ENCODE measurements around the gene ATAD3A. TPM values are rescaled to one million over a fixed set of nuclear protein-coding genes. Genes with fewer than 3 reads are reported as not detected.
"Not testable (repeated sequence)": the region's sequence is repeated elsewhere in the genome, so short reads cannot be mapped to it uniquely, and the experiment has no call there.

Gene ATAD3A
- total RNA-seq, 2 donors from 2014 or later, result 15.8 to 20.8 TPM

DNA sequence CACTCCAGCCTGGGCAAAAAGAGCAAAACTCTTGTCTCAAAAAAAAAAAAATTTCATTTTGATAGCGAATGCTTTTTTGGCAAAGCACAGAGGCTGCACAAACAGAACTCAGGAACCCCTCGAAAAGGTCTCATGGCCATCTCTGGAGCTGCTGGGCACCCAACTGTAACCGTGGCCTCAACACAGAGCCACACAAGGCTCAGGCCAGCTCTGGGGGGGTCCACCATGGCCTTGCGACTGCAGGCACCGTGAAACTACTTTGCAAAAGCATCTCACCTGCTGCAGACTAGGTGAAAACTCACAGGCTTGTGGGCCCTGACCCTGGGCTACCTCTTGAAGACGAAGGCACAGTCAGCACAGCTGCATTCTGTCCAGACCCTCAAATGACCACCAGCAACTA lies 44.5 kb downstream of the ATAD3A start:
- Histone ChIP-seq H3K36me3 (replicated peaks in 1 of 2; ENCODE audit: insufficient read depth in 1 of 2, low read depth in 2 of 2) (peaks cover 0 to 2% of the 10 kb centered on the region in 2 donors), H3K27me3 (no peaks in the 10 kb centered on the region), H3K27ac (no peak overlapping the region), H3K4me3 (no peak overlapping the region), H3K9me3 (no peaks in the 10 kb centered on the region), H3K4me1 (peaks cover 4% of the 10 kb centered on the region)
- 80 to 87% methylated on average over 6 of the region's 6 CpGs for WGBS, 2 donors
- DNase-seq, result no peak
- TF ChIP-seq, protein P1, sequence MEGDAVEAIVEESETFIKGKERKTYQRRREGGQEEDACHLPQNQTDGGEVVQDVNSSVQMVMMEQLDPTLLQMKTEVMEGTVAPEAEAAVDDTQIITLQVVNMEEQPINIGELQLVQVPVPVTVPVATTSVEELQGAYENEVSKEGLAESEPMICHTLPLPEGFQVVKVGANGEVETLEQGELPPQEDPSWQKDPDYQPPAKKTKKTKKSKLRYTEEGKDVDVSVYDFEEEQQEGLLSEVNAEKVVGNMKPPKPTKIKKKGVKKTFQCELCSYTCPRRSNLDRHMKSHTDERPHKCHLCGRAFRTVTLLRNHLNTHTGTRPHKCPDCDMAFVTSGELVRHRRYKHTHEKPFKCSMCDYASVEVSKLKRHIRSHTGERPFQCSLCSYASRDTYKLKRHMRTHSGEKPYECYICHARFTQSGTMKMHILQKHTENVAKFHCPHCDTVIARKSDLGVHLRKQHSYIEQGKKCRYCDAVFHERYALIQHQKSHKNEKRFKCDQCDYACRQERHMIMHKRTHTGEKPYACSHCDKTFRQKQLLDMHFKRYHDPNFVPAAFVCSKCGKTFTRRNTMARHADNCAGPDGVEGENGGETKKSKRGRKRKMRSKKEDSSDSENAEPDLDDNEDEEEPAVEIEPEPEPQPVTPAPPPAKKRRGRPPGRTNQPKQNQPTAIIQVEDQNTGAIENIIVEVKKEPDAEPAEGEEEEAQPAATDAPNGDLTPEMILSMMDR (IDR thresholded peaks at IDR 0.05), result no peak
- TF ChIP-seq POLR2A (IDR thresholded peaks at IDR 0.05), result no peak
- intact Hi-C loops (cut with DNase I), result no loop called here
- no peak for ATAC-seq

DNA sequence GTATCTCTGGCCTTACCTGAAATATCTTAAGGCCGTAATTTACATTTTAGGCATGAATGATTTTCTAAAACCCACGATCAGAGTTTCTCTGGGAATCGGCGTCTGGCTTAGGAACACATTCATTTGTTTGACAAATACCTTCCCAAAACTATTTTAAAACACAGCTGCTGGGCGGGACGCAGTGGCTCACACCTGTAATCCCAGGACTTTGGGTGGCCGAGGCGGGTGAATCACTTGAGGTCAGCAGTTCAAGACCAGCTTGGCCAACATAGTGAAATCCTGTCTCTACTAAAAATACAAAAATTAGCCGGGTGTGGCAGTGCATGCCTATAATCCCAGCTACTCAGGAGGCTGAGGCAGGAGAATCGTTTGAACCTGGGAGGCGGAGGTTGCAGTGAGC lies 45.0 kb downstream of the ATAD3A start:
- H3K4me1 ChIP-seq; H3K4me3 ChIP-seq; DNase-seq; H3K36me3 ChIP-seq (replicated peaks in 1 of 2; ENCODE audit: insufficient read depth in 1 of 2, low read depth in 2 of 2); H3K27ac ChIP-seq; H3K9me3 ChIP-seq; H3K27me3 ChIP-seq; intact Hi-C loops (cut with DNase I); ATAC-seq: not testable (repeated sequence)
- WGBS, 2 donors, result 93% methylated on average over 8 to 11 of the region's 11 CpGs

DNA sequence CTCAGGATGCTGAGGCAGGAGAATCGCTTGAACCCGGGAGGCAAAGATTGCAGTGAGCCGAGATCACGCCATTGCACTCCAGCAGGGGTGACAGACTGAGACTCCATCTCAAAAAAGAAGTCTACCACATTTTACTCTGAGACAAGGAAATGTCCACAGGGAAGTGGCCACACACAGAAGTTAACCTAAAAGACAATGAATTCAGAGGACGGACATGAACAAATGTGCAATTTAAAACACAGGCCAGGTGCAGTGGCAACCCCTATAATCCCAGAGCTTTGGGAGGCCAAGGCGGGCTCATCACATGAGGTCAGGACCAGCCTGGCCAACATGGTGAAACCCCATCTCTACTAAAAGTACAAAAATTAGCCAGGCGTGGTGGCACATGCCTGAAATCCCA lies 45.7 kb downstream of the ATAD3A start:
- WGBS, 2 donors, result 90 to 98% methylated on average over 7 of the region's 7 CpGs
- H3K36me3 ChIP-seq (replicated peaks in 1 of 2; ENCODE audit: insufficient read depth in 1 of 2, low read depth in 2 of 2); H3K4me1 ChIP-seq; ATAC-seq; H3K9me3 ChIP-seq; intact Hi-C loops (cut with DNase I); H3K27me3 ChIP-seq; H3K27ac ChIP-seq; H3K4me3 ChIP-seq; DNase-seq: not testable (repeated sequence)

DNA sequence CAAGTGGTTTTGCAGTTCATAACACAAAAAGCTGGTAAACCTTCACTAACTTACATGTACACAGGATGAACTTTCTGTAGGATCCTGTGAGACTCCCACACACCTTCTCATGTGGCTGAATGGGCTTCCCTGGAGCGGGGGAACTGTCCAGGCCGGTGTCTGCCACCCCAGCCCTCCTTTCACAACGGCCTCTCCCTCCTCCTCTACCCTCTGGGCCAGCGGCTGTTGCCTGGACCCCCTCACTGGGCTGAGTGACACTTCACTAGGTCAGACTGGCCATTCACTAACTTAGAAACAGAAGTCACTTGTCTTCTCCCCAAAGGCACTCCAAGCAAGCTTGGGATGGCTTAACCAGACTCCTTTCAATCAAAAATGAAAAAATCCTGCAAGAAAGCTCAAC lies 46.6 kb downstream of the ATAD3A start:
- ATAC-seq, result no peak
- TF ChIP-seq, protein P1 (IDR thresholded peaks at IDR 0.05), result no peak
- TF ChIP-seq POLR2A (IDR thresholded peaks at IDR 0.05), result no peak
- peaks cover 0 to 13% of the 10 kb centered on the region in 2 donors for H3K36me3 ChIP-seq (replicated peaks in 1 of 2; ENCODE audit: insufficient read depth in 1 of 2, low read depth in 2 of 2)
- no peak for DNase-seq
- H3K27me3 ChIP-seq, result no peaks in the 10 kb centered on the region
- intact Hi-C loops (cut with DNase I), result no loop called here
- whole genome bisulfite sequencing, 2 donors, result 71 to 82% methylated on average over 4 of the region's 4 CpGs
- no peaks in the 10 kb centered on the region for H3K9me3 ChIP-seq
- H3K4me3 ChIP-seq, result no peak overlapping the region
- no peaks in the 10 kb centered on the region for H3K4me1 ChIP-seq
- no peak overlapping the region for H3K27ac ChIP-seq

DNA sequence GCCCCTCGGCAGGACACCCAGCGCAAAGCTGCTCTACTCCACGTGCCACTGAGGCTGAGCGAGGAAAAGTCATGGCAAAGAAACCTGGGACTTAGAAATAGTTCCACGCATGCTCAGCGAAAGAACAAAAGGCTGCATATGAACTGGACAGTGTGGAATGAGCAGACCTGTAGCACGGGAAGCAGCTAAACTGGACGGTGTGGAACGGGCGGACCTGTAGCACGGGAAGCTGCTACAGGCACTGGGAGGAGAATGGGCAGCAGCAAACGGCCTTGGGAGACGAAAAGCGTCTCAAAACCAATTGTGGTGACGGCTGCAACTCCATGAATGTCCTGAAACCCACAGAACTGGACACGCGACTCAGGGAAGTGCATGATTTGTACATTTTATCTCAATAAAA lies 47.1 kb downstream of the ATAD3A start:
- Histone ChIP-seq H3K27me3 (no peaks in the 10 kb centered on the region), H3K4me1 (no peaks in the 10 kb centered on the region), H3K27ac (no peak overlapping the region), H3K4me3 (no peak overlapping the region), H3K36me3 (replicated peaks in 1 of 2; ENCODE audit: insufficient read depth in 1 of 2, low read depth in 2 of 2) (peaks cover 0 to 16% of the 10 kb centered on the region in 2 donors), H3K9me3 (no peaks in the 10 kb centered on the region)
- WGBS, 2 donors, result 66 to 67% methylated on average over 17 of the region's 17 CpGs
- intact Hi-C loops (cut with DNase I), result no loop called here
- no peak for DNase-seq
- ATAC-seq, result peak; percentile 12
- no peak for TF ChIP-seq POLR2A (IDR thresholded peaks at IDR 0.05)
- TF ChIP-seq, protein P1 (IDR thresholded peaks at IDR 0.05), result no peak

DNA sequence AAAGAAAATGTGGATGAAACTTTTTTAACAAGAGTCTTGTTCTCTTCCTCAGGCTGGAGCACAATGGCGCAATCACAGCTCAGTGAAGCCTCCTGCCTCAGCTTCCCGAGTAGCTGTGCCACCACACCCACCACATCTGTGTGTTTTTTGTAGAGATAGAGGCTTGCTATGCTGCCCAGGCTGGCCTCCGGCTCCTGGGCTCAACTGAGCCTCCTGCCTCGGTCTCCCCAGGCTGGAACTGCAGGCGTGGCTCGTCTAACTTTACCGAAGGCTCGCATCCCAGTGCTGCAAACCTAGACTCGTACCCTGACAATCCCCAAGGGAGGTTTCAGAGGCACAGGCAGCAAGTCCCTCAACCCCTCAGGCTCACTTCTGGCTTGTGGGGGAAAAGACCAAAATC lies 48.2 kb downstream of the ATAD3A start:
- no peaks in the 10 kb centered on the region for H3K27me3 ChIP-seq
- no peak overlapping the region for H3K27ac ChIP-seq
- no peak for TF ChIP-seq POLR2A (IDR thresholded peaks at IDR 0.05)
- TF ChIP-seq, protein P1 (IDR thresholded peaks at IDR 0.05), result no peak
- intact Hi-C loops (cut with DNase I), result no loop called here
- peaks cover 0 to 20% of the 10 kb centered on the region in 2 donors for H3K36me3 ChIP-seq (replicated peaks in 1 of 2; ENCODE audit: insufficient read depth in 1 of 2, low read depth in 2 of 2)
- no peak overlapping the region for H3K4me3 ChIP-seq
- 91 to 92% methylated on average over 8 to 9 of the region's 9 CpGs for WGBS, 2 donors
- DNase-seq (no peak), ATAC-seq (no peak)
- no peaks in the 10 kb centered on the region for H3K9me3 ChIP-seq
- no peaks in the 10 kb centered on the region for H3K4me1 ChIP-seq
